MM.1S (cell line): ENCODE data around the gene RTCA.

Source experiments
- DNase-seq: peaks from one replicate; pipeline ENCODE4 v3.0.0-alpha.2; 2015
- H2AFZ ChIP-seq: fragments of 300-600 bp; sonication (generic); 2 replicates; pipeline ENCODE4 v1.6.0; 2016; ENCODE audit warnings: antibody characterized with exemption, low read length
- H3F3A ChIP-seq: fragments of 300-600 bp; sonication (generic); 2 replicates; pipeline ENCODE4 v1.6.1; 2016; ENCODE audit warnings: mild to moderate bottlenecking, antibody characterized with exemption, low read length, moderate library complexity, mixed read lengths; ENCODE audit not compliant: insufficient read depth
- H3K27ac ChIP-seq: fragments of 300-600 bp; sonication (generic); 2 replicates; pipeline ENCODE4 v1.5.1; 2016; ENCODE audit warnings: mild to moderate bottlenecking, low read length
- H3K27me3 ChIP-seq: fragments of 300-600 bp; sonication (generic); replicated peaks from 2 replicates; pipeline ENCODE4 v1.6.0; 2016; ENCODE audit warnings: low read length; ENCODE audit not compliant: insufficient read depth
- H3K36me3 ChIP-seq: fragments of 300-600 bp; sonication (generic); replicated peaks from 2 replicates; pipeline ENCODE4 v1.6.1; 2016; ENCODE audit warnings: mild to moderate bottlenecking, low read length, mixed read lengths; ENCODE audit not compliant: insufficient read depth
- H3K4me1 ChIP-seq: fragments of 300-600 bp; sonication (generic); 2 replicates; pipeline ENCODE4 v1.6.1; 2016; ENCODE audit warnings: low read length, mixed read lengths
- H3K4me2 ChIP-seq: fragments of 300-600 bp; sonication (generic); 2 replicates; pipeline ENCODE4 v1.6.0; 2016; ENCODE audit warnings: low read depth, low read length
- H3K4me3 ChIP-seq: fragments of 300-600 bp; sonication (generic); 2 replicates; pipeline ENCODE4 v1.5.1; 2016; ENCODE audit warnings: low read length, mixed read lengths
- H3K79me2 ChIP-seq: fragments of 300-600 bp; sonication (generic); 2 replicates; pipeline ENCODE4 v1.6.1; 2016; ENCODE audit warnings: mixed run types, low read length, mixed read lengths
- H3K9ac ChIP-seq: fragments of 300-600 bp; sonication (generic); 2 replicates; pipeline ENCODE4 v1.6.1; 2016; ENCODE audit warnings: low read length, mixed read lengths
- H3K9me2 ChIP-seq: fragments of 300-600 bp; sonication (generic); replicated peaks from 2 replicates; pipeline ENCODE4 v1.6.1; 2016; ENCODE audit warnings: mild to moderate bottlenecking, low read length, mixed read lengths; ENCODE audit not compliant: insufficient read depth
- H3K9me3 ChIP-seq: fragments of 300-600 bp; sonication (generic); replicated peaks from 2 replicates; pipeline ENCODE4 v1.6.1; 2016; ENCODE audit warnings: mild to moderate bottlenecking, low read length, mixed read lengths; ENCODE audit not compliant: insufficient read depth
- H4K20me1 ChIP-seq: fragments of 300-600 bp; sonication (generic); 2 replicates; pipeline ENCODE4 v1.6.1; 2016; ENCODE audit warnings: mild to moderate bottlenecking, low read length, moderate library complexity, mixed read lengths; ENCODE audit not compliant: insufficient read depth
- CTCF ChIP-seq: fragments of 300-600 bp; sonication (generic); IDR thresholded peaks from 2 replicates; pipeline ENCODE4 v1.5.1; 2016; ENCODE audit warnings: antibody characterized with exemption, low read length, mixed read lengths
- EZH2 ChIP-seq: fragments of 300-600 bp; sonication (generic); optimal IDR thresholded peaks from 2 replicates; pipeline ENCODE3; 2017; ENCODE audit warnings: low read depth, mild to moderate bottlenecking, antibody characterized with exemption, low read length, mixed read lengths
- EZH2phosphoT487 ChIP-seq: fragments of 300-600 bp; sonication (generic); IDR thresholded peaks from 2 replicates; pipeline ENCODE4 v1.6.1; 2018; ENCODE audit warnings: antibody characterized with exemption, low read length

RTCA gene

GRCh38 chr1:100305954-100306353 lies 39.9 kb downstream of the RTCA start:
- no peak for DNase-seq
- Histone ChIP-seq H3F3A (no peaks in the 10 kb centered on the region), H3K36me3 (no peaks in the 10 kb centered on the region), H3K4me1 (no peaks in the 10 kb centered on the region), H3K27me3 (no peaks in the 10 kb centered on the region), H2AFZ (no peak overlapping the region), H3K4me2 (no peak overlapping the region), H3K9me2 (no peaks in the 10 kb centered on the region), H3K9me3 (no peaks in the 10 kb centered on the region), H3K4me3 (no peak overlapping the region), H4K20me1 (no peaks in the 10 kb centered on the region), H3K9ac (no peak overlapping the region), H3K27ac (no peak overlapping the region), H3K79me2 (no peaks in the 10 kb centered on the region)
- TF ChIP-seq EZH2 (no peak), EZH2phosphoT487 (no peak), CTCF (no peak)

GRCh38 chr1:100306735-100307313 lies 40.8 kb downstream of the RTCA start:
- Histone ChIP-seq H2AFZ (no peak overlapping the region), H3K4me1 (no peaks in the 10 kb centered on the region), H3F3A (no peaks in the 10 kb centered on the region), H3K27me3 (no peaks in the 10 kb centered on the region), H3K4me2 (no peak overlapping the region), H4K20me1 (no peaks in the 10 kb centered on the region), H3K79me2 (no peaks in the 10 kb centered on the region), H3K9ac (no peak overlapping the region), H3K9me3 (no peaks in the 10 kb centered on the region), H3K27ac (no peak overlapping the region), H3K36me3 (no peaks in the 10 kb centered on the region), H3K9me2 (no peaks in the 10 kb centered on the region), H3K4me3 (no peak overlapping the region)
- TF ChIP-seq EZH2phosphoT487, result no peak
- no peak for DNase-seq

- Histone ChIP-seq H3K27ac (no peak overlapping the region), H3K4me3 (no peak overlapping the region), H2AFZ (no peak overlapping the region), H3K9me3 (no peaks in the 10 kb centered on the region), H3K9me2 (no peaks in the 10 kb centered on the region), H3K27me3 (no peaks in the 10 kb centered on the region), H3K79me2 (no peaks in the 10 kb centered on the region), H3K36me3 (no peaks in the 10 kb centered on the region), H4K20me1 (no peaks in the 10 kb centered on the region), H3K9ac (no peak overlapping the region), H3K4me1 (no peaks in the 10 kb centered on the region), H3K4me2 (no peak overlapping the region), H3F3A (no peaks in the 10 kb centered on the region)
- DNase-seq, result no peak
- TF ChIP-seq EZH2, result no peak
- no peak for TF ChIP-seq CTCF
- no peak for TF ChIP-seq EZH2phosphoT487
Observed at GRCh38 chr1:100308777-100309176, 42.8 kb downstream of the RTCA start.

GRCh38 chr1:100309863-100310262 lies 43.8 kb downstream of the RTCA start:
- Histone ChIP-seq H3K27ac (no peak overlapping the region), H4K20me1 (no peaks in the 10 kb centered on the region), H2AFZ (no peak overlapping the region), H3K27me3 (no peaks in the 10 kb centered on the region), H3K79me2 (no peaks in the 10 kb centered on the region), H3K9me2 (no peaks in the 10 kb centered on the region), H3K9ac (no peak overlapping the region), H3K4me3 (no peak overlapping the region), H3F3A (no peaks in the 10 kb centered on the region), H3K9me3 (no peaks in the 10 kb centered on the region), H3K4me2 (no peak overlapping the region), H3K36me3 (no peaks in the 10 kb centered on the region), H3K4me1 (no peaks in the 10 kb centered on the region)
- no peak for DNase-seq
- TF ChIP-seq EZH2phosphoT487 (no peak), CTCF (no peak), EZH2 (no peak)
